ENCODE measurements around the gene PHKB.
A peak's percentile ranks its signal among the peaks of the same experiment; 100 is the strongest.
"Not testable (repeated sequence)": the region's sequence is repeated elsewhere in the genome, so short reads cannot be mapped to it uniquely, and the experiment has no call there.

The PHKB gene

GRCh38 chr16:47470211-47470610 lies 9.1 kb downstream of the PHKB start:
- DNase-seq, result no peak

GRCh38 chr16:47470810-47471209 lies 9.7 kb downstream of the PHKB start:
- no peak for DNase-seq

- not testable (repeated sequence) for DNase-seq
These were observed 11.9 kb downstream of the PHKB start for GRCh38 chr16:47473004-47473403.

GRCh38 chr16:47473792-47474191 lies 12.7 kb downstream of the PHKB start:
- DNase-seq, result no peak

- no peak for DNase-seq
These were observed 14.7 kb downstream of the PHKB start for GRCh38 chr16:47475786-47476185.

GRCh38 chr16:47476654-47477345 lies 15.7 kb downstream of the PHKB start:
- no peak for DNase-seq

GRCh38 chr16:47477679-47478078 lies 16.5 kb downstream of the PHKB start:
- no peak for DNase-seq

GRCh38 chr16:47480410-47480809 lies 19.3 kb downstream of the PHKB start:
- DNase-seq, result no peak

- DNase-seq, result no peak
These were observed 20.7 kb downstream of the PHKB start for GRCh38 chr16:47481698-47482374.

GRCh38 chr16:47483616-47484015 lies 22.5 kb downstream of the PHKB start:
- DNase-seq, result no peak

GRCh38 chr16:47486856-47487255 lies 25.7 kb downstream of the PHKB start:
- no peak for DNase-seq

GRCh38 chr16:47488051-47488450 lies 26.9 kb downstream of the PHKB start:
- no peak for DNase-seq

- DNase-seq, result no peak
These were observed 29.3 kb downstream of the PHKB start for GRCh38 chr16:47490471-47490870.

GRCh38 chr16:47492036-47492427 lies 30.9 kb downstream of the PHKB start:
- DNase-seq, result no peak

GRCh38 chr16:47492428-47493377 lies 31.6 kb downstream of the PHKB start:
- peak; percentile 37 for DNase-seq

- no peak for DNase-seq
These were observed 32.5 kb downstream of the PHKB start for GRCh38 chr16:47493381-47494337.

- DNase-seq, result no peak
These were observed 38.1 kb downstream of the PHKB start for GRCh38 chr16:47499080-47499699.

GRCh38 chr16:47499700-47500264 lies 38.7 kb downstream of the PHKB start:
- DNase-seq, result no peak

- no peak for DNase-seq
These were observed 42.8 kb downstream of the PHKB start for GRCh38 chr16:47503936-47504335.

GRCh38 chr16:47504599-47504998 lies 43.5 kb downstream of the PHKB start:
- DNase-seq, result no peak

- no peak for DNase-seq
These were observed 45.7 kb downstream of the PHKB start for GRCh38 chr16:47506800-47507199.

GRCh38 chr16:47507701-47508100 lies 46.6 kb downstream of the PHKB start:
- no peak for DNase-seq
